Hematopoietic multipotent progenitor cell treated with erythropoietin and hydrocortisone succinate and interleukin-3 and kit ligand, for 15 days (in vitro differentiated cells): Measurements from ENCODE around the gene RHBG.

Source experiments
- DNase-seq: peaks from one replicate; pipeline ENCODE4 v3.0.0-alpha.2; 2015; ENCODE audit warnings: low spot score

RHBG gene

DNA sequence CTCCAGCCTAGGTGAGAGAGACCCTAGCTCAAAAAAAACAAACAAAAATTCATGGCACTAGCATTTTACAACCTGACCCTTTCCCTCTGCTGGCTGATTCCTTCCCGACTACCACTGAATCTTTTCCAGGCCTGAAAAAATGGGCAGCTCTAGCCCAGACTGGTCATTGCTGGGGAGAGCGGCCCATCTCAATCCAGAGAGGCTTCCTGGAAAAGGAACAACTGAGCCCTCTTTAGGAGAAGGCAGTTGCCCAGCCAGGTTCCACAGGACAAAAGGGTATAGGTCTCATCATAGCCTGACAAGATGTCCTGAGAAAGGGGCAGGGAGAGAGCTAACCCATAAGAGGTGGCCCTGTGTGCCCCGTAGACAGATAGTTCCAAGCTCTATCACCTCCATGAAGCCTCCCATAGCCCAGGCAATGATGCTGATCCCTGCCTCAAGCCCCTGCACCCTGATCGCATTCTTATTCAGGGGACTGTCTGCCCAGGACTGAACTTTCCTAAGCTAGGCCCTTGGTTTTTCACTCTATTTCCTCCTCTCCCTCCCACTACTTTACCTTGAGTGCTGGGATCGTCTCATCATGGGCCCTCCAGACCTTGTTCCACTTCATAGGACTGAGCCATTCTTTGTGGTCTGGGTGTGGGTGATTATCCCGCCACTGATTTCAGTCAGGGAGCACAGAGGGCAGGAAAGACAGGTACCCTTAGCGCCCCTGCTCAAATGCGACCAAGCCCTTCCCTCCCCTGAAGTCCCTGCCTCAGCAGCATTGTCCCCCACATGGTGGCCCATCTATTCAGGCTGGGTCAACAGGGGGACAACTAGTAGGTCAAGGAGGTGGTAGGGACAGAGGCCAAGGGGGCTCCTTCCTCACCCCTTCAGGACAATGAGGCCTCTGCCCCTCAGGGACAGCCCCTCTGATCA is 18.2 kb downstream of the RHBG start:
- DNase-seq, result no peak

DNA sequence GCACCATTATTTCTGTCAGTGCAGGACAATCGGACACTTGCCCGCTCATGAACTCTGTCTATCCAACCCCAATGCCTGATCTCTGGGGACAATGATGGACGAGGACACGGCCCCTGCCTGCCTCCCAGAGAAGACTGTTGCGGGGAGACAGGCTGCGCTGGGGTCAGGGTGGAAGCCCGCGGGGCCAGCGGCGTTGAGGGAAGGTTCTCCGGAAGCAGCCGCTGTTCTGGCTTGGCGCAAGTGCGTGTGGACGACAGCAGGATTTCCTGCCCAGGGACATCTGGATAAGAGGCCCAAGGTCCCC is 18.8 kb downstream of the RHBG start:
- DNase-seq, result no peak

GRCh38 chr1:156388174-156389137 is 19.4 kb downstream of the RHBG start:
- no peak for DNase-seq

GRCh38 chr1:156389311-156389710 is 20.3 kb downstream of the RHBG start:
- no peak for DNase-seq

DNA sequence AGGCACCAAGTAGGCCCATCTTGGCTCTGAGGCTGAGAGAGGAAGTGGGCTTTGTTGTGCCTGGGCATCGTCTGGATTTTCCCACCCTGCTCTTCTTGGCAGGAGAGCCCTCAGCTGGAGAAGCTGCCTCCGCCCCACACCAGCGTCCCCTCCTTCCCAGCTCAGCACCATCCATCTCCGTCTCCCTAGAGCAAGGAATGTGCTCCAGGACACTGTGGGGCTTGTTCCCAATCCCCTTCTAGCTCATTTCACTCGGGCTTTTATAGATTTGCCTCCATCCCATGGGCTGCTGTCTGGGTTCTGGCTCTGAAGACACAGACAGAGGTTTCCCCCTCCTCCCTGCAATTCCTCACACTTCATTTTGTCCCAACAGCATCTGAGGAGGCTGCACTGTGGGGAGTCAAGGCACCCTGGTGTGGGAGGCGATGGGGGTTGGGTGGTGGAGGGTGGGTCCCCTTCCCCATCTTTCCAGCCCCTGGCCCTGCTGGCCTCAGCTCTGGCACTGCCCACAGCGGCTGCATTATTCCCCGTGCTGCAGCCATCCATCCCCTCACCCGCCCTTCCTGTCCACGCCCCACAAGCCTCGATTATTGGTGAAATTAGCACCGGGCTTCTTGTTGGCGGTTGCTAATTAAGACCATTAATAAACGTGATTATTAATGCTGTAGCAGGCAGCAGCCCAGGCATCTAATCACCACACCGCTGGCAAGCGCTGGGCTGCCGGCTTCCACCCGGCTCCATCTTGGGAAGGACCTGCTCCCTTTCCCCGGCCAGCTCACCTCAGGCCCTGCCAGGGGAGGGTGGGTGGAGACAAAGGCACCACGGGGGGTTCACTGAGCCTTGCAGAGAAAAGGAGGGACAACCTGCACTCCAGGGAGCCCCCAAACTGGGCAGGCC is 21.7 kb downstream of the RHBG start:
- no peak for DNase-seq

- no peak for DNase-seq
Observed at GRCh38 chr1:156391366-156391677, 22.3 kb downstream of the RHBG start.

GRCh38 chr1:156391701-156392100 is 22.7 kb downstream of the RHBG start:
- no peak for DNase-seq

DNA sequence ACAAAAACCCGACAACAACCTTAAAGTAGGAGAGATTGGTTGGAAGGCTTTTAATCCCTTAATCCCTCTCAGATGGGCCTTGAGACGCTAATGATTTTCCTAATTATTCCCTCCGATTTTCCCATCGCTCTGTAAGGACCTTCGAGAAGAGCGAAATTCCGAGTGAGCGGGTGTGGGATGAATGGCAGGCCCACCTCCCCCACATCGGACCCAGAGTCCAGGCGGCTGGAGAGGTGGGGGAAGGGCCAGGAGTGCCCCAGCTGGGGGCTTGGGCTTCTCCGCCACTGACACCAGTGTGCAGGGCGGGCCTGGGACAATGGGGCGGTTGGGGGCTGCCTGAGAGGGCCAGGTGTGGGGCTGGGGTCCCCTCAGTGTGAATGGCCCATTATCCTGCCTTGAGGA is 23.4 kb downstream of the RHBG start:
- no peak for DNase-seq

GRCh38 chr1:156393095-156393494 is 24.1 kb downstream of the RHBG start:
- no peak for DNase-seq

DNA sequence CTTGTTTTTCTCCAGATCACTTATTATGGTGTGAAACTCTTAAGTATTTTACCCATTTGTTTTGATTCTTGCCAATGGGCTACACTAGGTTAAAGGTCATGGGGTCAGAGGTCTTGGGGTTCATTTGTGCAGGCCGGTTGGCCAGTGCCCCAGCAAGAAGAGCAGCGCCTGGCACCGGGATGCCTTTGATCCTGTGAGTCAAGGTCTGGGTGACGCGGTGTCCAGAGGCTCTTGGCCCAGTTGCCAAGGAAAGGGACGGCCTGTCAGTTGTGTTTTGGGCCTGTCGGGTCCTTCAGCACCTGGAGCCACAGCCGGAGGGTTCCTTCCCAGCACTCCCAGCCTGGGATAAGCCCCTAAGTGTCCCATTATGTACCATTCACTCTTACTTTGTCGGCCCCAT is 25.1 kb downstream of the RHBG start:
- no peak for DNase-seq

- DNase-seq, result no peak
Observed at GRCh38 chr1:156394835-156395461, 25.9 kb downstream of the RHBG start.

DNA sequence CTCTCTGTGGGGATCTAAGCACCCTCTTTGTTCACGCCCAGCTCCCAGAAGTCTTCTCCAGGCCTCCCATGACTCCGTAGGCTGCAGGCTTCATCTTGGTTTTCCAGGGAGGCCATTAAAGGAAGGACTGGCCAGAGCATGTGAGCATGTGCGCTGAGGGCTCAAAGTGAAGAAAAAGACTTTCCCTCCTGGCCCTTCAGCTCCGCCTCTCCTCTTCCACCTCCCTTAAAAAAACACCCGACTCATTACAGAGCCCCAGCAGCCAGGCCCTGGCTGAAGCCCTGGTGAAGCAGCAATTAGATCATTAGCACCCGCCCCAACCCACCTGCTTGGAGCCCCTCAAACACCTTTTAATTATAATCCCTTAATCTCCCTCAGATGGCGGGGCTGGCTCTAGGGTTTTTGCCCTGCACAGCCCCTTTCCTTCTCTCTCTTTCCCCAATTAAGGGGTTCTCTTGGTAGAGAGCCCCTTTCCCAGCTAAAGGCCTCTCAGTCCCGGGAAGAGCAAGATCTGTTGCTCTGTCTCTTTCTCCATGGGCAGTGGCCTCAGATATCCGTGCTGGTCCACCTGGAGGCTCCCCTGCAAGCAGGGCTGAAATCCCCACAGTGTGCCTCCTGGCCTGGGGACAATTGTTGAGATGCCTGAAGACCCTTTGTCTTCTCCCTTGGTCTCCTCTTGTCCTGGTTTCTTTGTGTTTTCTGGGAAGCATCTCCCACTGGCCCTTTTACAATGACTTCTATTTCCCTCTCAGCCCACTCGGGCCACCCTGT is 30.5 kb downstream of the RHBG start:
- DNase-seq, result no peak

DNA sequence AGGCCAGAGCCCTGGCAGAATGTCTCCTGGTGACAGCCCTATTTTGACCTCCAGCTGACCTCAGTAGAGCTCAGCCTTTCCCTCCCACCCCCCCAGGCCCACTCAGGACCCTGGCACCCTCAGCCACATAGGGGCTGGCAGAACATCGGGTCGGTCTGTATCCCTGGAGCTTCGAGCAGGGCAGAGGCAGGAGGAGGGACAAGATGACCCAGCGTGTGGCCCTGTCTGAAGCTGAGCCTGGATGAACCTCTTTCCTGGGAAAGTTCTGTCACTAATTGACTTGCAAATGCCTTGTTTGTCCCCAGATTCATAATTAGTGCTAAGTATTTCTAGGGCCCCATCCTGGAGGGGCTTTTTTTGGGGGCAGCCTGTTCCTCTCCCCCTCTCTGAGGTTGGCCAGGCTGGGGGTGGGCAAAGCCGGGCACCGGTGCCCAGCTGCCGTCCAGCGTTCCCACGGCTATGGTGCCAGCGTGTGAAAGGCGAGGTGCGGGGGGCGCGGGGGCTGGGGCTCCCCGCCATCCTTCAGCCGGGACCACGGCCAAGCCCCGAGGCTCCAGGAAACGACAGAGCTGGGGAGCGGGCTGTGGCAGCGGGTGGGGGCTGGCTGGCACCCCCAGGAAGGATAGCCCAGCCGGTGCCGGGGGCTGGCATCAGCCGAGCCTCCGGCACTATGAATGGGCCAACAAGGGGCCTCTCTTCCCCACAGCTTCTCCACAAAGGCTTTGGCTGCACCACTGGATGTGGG is 31.4 kb downstream of the RHBG start:
- DNase-seq, result no peak

DNA sequence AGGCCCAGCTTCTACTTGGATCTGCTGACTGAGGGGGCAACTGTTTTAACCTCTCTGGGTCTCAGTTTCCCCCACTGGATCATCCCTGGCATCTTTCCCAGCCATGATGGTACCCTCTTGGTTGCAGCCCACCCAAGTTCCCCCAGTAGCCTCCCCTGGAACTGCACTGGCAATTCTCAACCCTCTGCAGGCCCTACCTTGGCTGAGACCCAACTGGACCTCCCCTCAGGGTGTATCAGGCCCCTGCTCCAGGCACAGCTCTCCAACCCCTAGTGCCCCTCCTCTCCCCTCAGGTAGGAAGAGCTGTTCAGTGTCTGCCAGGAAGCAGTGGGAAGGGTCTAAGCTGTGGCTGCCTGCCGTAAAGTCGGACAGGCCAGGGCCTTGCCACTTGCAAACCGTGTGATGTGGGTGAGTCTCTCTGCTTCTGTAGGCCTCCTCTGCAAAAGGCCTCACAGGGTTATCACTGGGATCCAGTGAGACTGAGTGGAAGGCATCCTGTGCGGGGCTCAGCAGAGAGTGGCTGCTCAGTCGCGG is 32.1 kb downstream of the RHBG start:
- DNase-seq, result no peak

DNA sequence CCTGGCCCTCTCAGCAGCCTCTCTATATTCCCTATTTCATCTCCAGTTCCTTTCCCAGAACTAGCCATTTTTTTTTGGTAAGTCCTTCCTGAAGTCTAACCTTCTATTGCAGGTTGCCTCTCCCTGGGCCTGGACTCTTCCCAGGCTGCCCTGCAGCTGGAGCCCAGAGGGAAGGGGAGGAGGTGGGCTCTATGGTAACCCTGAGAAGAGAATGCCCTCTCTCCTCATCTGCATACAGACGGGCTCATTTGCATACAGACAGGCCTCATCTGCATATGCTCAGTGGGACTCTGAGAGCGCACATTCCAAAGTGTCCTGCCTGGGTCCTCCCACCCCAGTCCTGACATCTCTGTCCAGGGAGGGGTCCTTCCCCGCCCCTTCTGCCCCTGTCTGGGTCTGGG is 32.7 kb downstream of the RHBG start:
- no peak for DNase-seq

- DNase-seq, result no peak
Observed at GRCh38 chr1:156402331-156403020, 33.5 kb downstream of the RHBG start.

DNA sequence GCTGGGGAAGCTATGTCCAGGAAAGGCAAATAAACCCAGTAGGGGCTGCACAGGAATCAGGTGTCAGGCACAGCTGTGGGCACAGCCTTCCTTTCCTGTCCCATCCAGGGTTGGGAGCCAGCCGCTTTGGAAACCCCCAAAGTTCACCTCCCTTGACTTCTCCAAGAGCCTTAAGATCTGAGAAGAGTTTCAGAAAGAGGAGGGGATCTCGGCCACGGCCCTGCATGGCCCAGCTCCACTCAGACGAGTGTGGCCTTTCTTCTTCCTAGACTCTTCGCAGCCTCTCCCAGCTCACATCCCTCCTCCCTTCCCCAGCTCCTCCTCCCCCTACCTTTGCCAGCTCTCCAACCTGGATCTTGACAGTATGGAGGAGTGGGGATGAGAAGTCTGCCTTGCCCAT is 36.7 kb downstream of the RHBG start:
- no peak for DNase-seq

DNA sequence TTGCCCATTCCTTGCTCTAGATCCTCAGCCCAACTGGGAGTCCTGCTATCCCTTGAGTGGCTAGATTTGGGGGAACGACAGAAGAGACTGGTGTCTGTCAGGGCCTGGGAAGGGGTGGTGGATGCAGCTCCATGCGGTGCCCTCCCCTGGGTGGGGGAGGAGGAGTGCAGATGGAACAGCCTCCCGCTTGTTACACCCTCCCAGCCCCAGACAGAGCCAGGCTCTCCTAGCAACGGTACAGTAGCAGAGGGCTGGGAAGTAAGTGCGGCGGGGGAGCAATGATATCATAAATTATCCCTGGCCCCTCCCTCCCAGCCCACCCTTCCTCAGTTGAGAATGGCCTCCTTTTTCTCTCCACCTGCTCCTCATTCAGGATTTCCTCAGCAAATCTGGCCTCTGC is 37.2 kb downstream of the RHBG start:
- DNase-seq, result no peak

DNA sequence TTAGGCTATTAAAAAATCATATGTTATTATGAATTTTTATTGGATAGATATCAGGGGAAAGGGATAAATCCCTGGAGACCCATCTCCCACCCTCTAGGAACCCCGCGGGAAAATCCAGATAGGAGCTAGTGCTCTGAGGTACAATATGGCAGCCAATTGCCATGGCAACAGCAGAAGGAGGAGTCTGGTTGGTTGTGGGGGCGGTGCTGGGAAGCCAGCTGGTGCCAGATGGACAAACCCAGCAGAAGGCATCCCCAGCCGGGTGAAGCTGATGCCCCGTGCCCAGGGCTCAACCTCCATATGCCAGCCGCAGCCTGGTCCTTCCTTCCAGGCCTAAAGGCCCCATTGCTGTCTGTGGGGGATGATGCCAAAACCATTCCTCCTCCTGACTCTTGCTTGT is 38.3 kb downstream of the RHBG start:
- no peak for DNase-seq
